ENCODE data around the gene RABGAP1L. TPM values are rescaled to one million over a fixed set of nuclear protein-coding genes. Genes with fewer than 3 reads are reported as not detected.
A peak's percentile ranks its signal among the peaks of the same experiment; 100 is the strongest.
"Not testable (repeated sequence)": the region's sequence is repeated elsewhere in the genome, so short reads cannot be mapped to it uniquely, and the experiment has no call there.

The RABGAP1L gene
- total and polyA plus RNA-seq, 2 of the 8 experiments (the other 6 are each of a cell fraction or from before 2014, with no cell fraction given), result 33.3 to 156 TPM

- CTCF ChIA-PET (ENCODE audit: partially characterized antibody), result interaction anchor here (0.9 to 1.2 kb wide), 6 partner anchors 12 to 295 kb away, joined by 3 to 6 read pairs (median 4); no protein-coding TSS in a partner anchor
- not testable (repeated sequence) for H3K79me1 ChIP-seq (ENCODE audit: low read depth, low read length)
Observed at GRCh38 chr1:175023922-175024242, 864.6 kb downstream of the RABGAP1L start.

More at GRCh38 chr1:175023922-175024242, 864.6 kb downstream of the RABGAP1L start:
- H2AK5ac ChIP-seq (ENCODE audit: low read depth, low read length); H4K20me1 ChIP-seq (replicated peaks in 1 of 2; ENCODE audit: control insufficient read depth in 1 of 2, insufficient read depth in 2 of 2, low read length in 2 of 2); H4K91ac ChIP-seq (replicated peaks; ENCODE audit: insufficient read length, low read length); H2BK12ac ChIP-seq (ENCODE audit: low read depth, low read length); H3K36me3 ChIP-seq (ENCODE audit: control insufficient read depth in 2 of 4, insufficient read depth in 4 of 4, low read length in 3 of 4); H2BK120ac ChIP-seq (replicated peaks; ENCODE audit: low read depth, low read length); H3K4ac ChIP-seq (replicated peaks; ENCODE audit: insufficient read length, low read depth, low read length); H2BK15ac ChIP-seq (ENCODE audit: low read length); H3K14ac ChIP-seq (ENCODE audit: insufficient read length); H3K9me3 ChIP-seq (ENCODE audit: insufficient read depth in 2 of 2, low read depth in 1 of 2, low read length in 1 of 2); H3K23ac ChIP-seq (ENCODE audit: insufficient read length); H3K56ac ChIP-seq (replicated peaks; ENCODE audit: insufficient read length, low read depth, low read length); DNase-seq (ENCODE audit: low read depth in 1 of 2, low spot score in 2 of 2); H3K23me2 ChIP-seq (ENCODE audit: low read depth, low read length); H4K8ac ChIP-seq (ENCODE audit: extremely low read depth, insufficient read depth, low read length); H4K5ac ChIP-seq (ENCODE audit: insufficient read length, low read depth, low read length); FAIRE-seq; H3K18ac ChIP-seq (ENCODE audit: extremely low read depth, low read length); H2BK20ac ChIP-seq (ENCODE audit: low read length); H2BK5ac ChIP-seq (ENCODE audit: low read depth, low read length); H3K4me1 ChIP-seq (replicated peaks in 1 of 4; ENCODE audit: control insufficient read depth in 3 of 4, insufficient read depth in 4 of 4, low read length in 3 of 4); H3K27me3 ChIP-seq (replicated peaks in 1 of 4; ENCODE audit: control insufficient read depth in 3 of 4, extremely low read depth in 1 of 4, insufficient read depth in 3 of 4, low read length in 3 of 4): not testable (repeated sequence)
- Histone ChIP-seq H3K79me2 (ENCODE audit: control insufficient read depth in 1 of 2, insufficient read depth in 2 of 2, low read length in 2 of 2) (peaks cover 0 to 23% of the 10 kb centered on the region in 2 experiments; a peak in 2 of 4 replicates), H2AFZ (ENCODE audit: low read length) (peak overlapping the region; percentile 83), H3K9ac (replicated peaks in 1 of 4; ENCODE audit: extremely low read depth in 1 of 4, low read depth in 3 of 4, low read length in 3 of 4) (peak overlapping the region in 3 of 4 experiments; percentile 59 to 86 (median 63); a peak in 6 of 7 replicates), H3K27ac (ENCODE audit: low read depth, low read length) (peak overlapping the region; percentile 57; the same call in 1 of the 2 replicates), H3K4me3 (ENCODE audit: extremely low read depth in 1 of 4, insufficient read depth in 2 of 4, low read depth in 3 of 4, low read length in 4 of 4) (peak overlapping the region; percentile 79 to 98 (median 97); a peak in 7 of 8 replicates), H3K4me2 (ENCODE audit: insufficient read depth in 1 of 2, low read depth in 2 of 2, low read length in 2 of 2) (peak overlapping the region; percentile 40 to 73)
- 97% methylated on average over 2 of the region's 2 CpGs; no CpG with 5 or more reads in 1 of the 2 experiments for WGBS, 2 experiments (ENCODE audit: extremely low coverage in 1 of 2, insufficient coverage in 1 of 2, insufficient read length in 1 of 2, insufficient replicate concordance in 2 of 2, low coverage in 1 of 2, low lambda C conversion rate in 2 of 2, missing lambda C conversion rate in 1 of 2)
- POLR2A ChIA-PET (ENCODE audit: partially characterized antibody), result interaction anchor here (0.8 to 5.9 kb wide), 11 partner anchors 8 to 301 kb away, joined by 3 to 66 read pairs (median 6); partner anchors contain the start of gene CACYBP

Data from H1 (cell line).